Neutrophil (primary cell): Measurements from ENCODE around the gene KLHL40.

Experiments
- H3K27ac ChIP-seq: fragments of 200-600 bp; sonication (generic); 2 replicates; pipeline ENCODE4 v1.5.1; 2016; ENCODE audit warnings: mild to moderate bottlenecking, moderate library complexity
- H3K27me3 ChIP-seq: fragments of 200-600 bp; sonication (generic); 2 replicates; pipeline ENCODE4 v1.6.0; 2016; ENCODE audit warnings: mild to moderate bottlenecking
- H3K36me3 ChIP-seq: fragments of 200-600 bp; sonication (generic); 2 replicates; pipeline ENCODE4 v1.5.1; 2017
- H3K4me1 ChIP-seq, 2 experiments: fragments of 200-600 bp in 1 of 2; sonication (generic) in 1 of 2; 1 replicate in 1 of 2; 2 replicates in 1 of 2; pipeline versions ENCODE4 v1.5.1 to v1.6.1; 2013 to 2016; ENCODE audit warnings: low read depth in 1 of 2, low read length in 1 of 2, mild to moderate bottlenecking in 1 of 2, moderate library complexity in 1 of 2; ENCODE audit not compliant: control insufficient read depth in 1 of 2, insufficient read depth in 1 of 2
- H3K4me3 ChIP-seq, 2 experiments: fragments of 200-600 bp in 1 of 2; sonication (generic) in 1 of 2; 1 replicate in 1 of 2; 2 replicates in 1 of 2; pipeline ENCODE4 v1.5.1; 2013 to 2016; ENCODE audit warnings: low read depth in 1 of 2, low read length in 1 of 2, mild to moderate bottlenecking in 1 of 2, moderate library complexity in 1 of 2
- H3K9me3 ChIP-seq: fragments of 200-600 bp; sonication (generic); 2 replicates; pipeline ENCODE4 v1.5.1; 2016
- CTCF ChIP-seq: fragments of 200-600 bp; sonication (generic); IDR thresholded peaks from 2 replicates; pipeline ENCODE4 v1.5.1; 2016; ENCODE audit warnings: antibody characterized with exemption

KLHL40 gene

GRCh38 chr3:42712688-42713372 is 27.5 kb downstream of the KLHL40 start:
- Histone ChIP-seq H3K36me3 (no peaks in the 10 kb centered on the region), H3K27me3 (no peaks in the 10 kb centered on the region), H3K9me3 (no peaks in the 10 kb centered on the region), H3K4me1 (peaks cover 5 to 9% of the 10 kb centered on the region in 2 experiments), H3K27ac (no peak overlapping the region), H3K4me3 (no peak overlapping the region)
- TF ChIP-seq CTCF: no peak

GRCh38 chr3:42713747-42714146 is 28.4 kb downstream of the KLHL40 start:
- no peak for TF ChIP-seq CTCF
- H3K4me3 ChIP-seq: no peak overlapping the region
- H3K27me3 ChIP-seq: no peaks in the 10 kb centered on the region

GRCh38 chr3:42714171-42714852 is 29.0 kb downstream of the KLHL40 start:
- H3K4me3 ChIP-seq: no peak overlapping the region
- TF ChIP-seq CTCF: no peak
- peaks cover 6 to 12% of the 10 kb centered on the region in 2 experiments for H3K4me1 ChIP-seq
- H3K36me3 ChIP-seq: no peaks in the 10 kb centered on the region
- H3K27ac ChIP-seq: no peak overlapping the region
- H3K9me3 ChIP-seq: no peaks in the 10 kb centered on the region
- no peaks in the 10 kb centered on the region for H3K27me3 ChIP-seq

More at GRCh38 chr3:42713747-42714146, 28.4 kb downstream of the KLHL40 start:
- no peaks in the 10 kb centered on the region for H3K36me3 ChIP-seq
- no peak overlapping the region for H3K27ac ChIP-seq
- no peaks in the 10 kb centered on the region for H3K9me3 ChIP-seq
- H3K4me1 ChIP-seq: peaks cover 6 to 12% of the 10 kb centered on the region in 2 experiments

- TF ChIP-seq CTCF: no peak
- no peaks in the 10 kb centered on the region for H3K36me3 ChIP-seq
Observed at GRCh38 chr3:42717306-42717705, 32.0 kb downstream of the KLHL40 start.

GRCh38 chr3:42718338-42718737 is 33.0 kb downstream of the KLHL40 start:
- no peak overlapping the region for H3K27ac ChIP-seq
- no peaks in the 10 kb centered on the region for H3K27me3 ChIP-seq
- H3K36me3 ChIP-seq: no peaks in the 10 kb centered on the region
- no peak overlapping the region for H3K4me3 ChIP-seq
- no peak for TF ChIP-seq CTCF
- H3K9me3 ChIP-seq: no peaks in the 10 kb centered on the region
- peaks cover 18% of the 10 kb centered on the region in 2 experiments for H3K4me1 ChIP-seq

More at GRCh38 chr3:42717306-42717705, 32.0 kb downstream of the KLHL40 start:
- no peak overlapping the region for H3K4me3 ChIP-seq
- no peak overlapping the region for H3K27ac ChIP-seq
- peaks cover 18% of the 10 kb centered on the region in 2 experiments for H3K4me1 ChIP-seq
- H3K9me3 ChIP-seq: no peaks in the 10 kb centered on the region
- no peaks in the 10 kb centered on the region for H3K27me3 ChIP-seq
